22Rv1 (cell line): ENCODE results near the gene PON3.

Experiments
- ZFX ChIP-seq: fragments of 450-650 bp; IDR thresholded peaks from 2 replicates; pipeline ENCODE4 v1.6.1; 2017; ENCODE audit warnings: antibody characterized with exemption, borderline replicate concordance
- TF ChIP-seq, protein P1 (sequence below): fragments of 450-650 bp; IDR thresholded peaks from 2 replicates; pipeline ENCODE4 v1.5.1; 2017; ENCODE audit warnings: mild to moderate bottlenecking

DNA sequence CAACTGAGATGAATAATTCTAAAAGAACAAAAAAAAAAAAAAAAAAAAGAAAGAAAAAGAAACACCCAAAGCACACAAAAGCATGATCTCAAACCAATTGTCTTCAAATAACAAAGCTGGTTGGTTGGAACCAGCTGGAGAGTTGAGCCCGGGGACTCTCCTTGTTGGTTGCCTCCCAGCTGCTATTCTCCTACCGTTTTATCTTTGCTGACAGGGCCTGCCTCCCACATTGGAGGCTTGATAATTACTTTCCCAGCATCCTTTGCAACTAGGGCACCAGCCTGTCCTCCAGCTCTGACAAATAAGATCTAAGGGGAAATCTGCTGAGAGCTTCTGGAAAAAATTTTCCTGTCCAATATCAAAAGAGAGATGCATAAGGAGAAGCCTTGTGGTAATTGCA is 78.6 kb downstream of the PON3 start:
- TF ChIP-seq, protein P1, sequence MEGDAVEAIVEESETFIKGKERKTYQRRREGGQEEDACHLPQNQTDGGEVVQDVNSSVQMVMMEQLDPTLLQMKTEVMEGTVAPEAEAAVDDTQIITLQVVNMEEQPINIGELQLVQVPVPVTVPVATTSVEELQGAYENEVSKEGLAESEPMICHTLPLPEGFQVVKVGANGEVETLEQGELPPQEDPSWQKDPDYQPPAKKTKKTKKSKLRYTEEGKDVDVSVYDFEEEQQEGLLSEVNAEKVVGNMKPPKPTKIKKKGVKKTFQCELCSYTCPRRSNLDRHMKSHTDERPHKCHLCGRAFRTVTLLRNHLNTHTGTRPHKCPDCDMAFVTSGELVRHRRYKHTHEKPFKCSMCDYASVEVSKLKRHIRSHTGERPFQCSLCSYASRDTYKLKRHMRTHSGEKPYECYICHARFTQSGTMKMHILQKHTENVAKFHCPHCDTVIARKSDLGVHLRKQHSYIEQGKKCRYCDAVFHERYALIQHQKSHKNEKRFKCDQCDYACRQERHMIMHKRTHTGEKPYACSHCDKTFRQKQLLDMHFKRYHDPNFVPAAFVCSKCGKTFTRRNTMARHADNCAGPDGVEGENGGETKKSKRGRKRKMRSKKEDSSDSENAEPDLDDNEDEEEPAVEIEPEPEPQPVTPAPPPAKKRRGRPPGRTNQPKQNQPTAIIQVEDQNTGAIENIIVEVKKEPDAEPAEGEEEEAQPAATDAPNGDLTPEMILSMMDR, result no peak
- no peak for TF ChIP-seq ZFX
